ENCODE data around the gene GRB14. TPM values are rescaled to one million over a fixed set of nuclear protein-coding genes. Genes with fewer than 3 reads are reported as not detected.
A peak's percentile ranks its signal among the peaks of the same experiment; 100 is the strongest.

Gene GRB14
- total RNA-seq, 4 donors from 2014 or later: 2.1 to 14.9 (median 3.4) TPM

DNA sequence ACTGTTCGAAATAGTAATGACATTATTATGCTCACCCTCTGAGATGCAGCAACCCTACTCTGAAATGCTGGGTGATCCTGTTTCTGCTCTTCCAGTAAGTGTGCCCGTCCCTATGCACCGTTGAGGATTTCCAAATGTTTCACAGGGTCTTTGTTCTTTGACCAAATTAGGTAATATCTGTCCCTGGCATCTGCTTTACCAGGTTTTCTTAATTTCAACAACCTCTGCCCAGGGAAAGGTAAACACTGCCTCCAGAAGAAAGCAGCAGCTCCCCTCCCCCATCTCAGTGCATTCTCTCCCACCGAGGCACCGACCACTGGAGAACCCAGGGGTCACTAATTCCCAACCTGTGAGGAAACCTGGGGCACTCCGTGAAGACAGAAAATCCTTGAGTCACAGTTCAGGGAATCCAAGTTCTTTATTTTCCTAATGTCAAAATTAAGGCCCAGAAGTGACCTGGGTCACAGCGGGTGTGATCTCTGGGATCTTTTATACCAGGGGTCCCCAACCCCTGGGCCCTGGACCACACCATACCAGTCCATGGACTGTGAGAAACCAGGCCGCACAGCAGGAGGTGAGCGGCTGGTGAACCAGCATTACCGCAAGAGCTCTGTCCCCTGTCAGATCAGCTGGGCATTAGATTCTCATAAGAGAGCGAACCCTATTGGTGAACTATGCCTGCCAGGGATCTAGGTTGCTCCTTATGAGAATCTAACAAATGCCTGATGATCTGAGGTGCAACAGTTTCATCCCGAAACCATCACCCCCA is 1.2 kb upstream of the GRB14 start:
- intact Hi-C loops (cut with DNase I; ENCODE audit: low total_unique reads) (no loop called here), in situ Hi-C loops (cut with MboI; ENCODE audit: low sequenced_read_pairs in 4 of 4) (no loop called here)
- no peak overlapping the region for H3K4me3 ChIP-seq
- no peaks in the 10 kb centered on the region for H3K27me3 ChIP-seq
- no peaks in the 10 kb centered on the region for H3K9me3 ChIP-seq
- DNase-seq: no peak
- ATAC-seq: no peak
- no peak for TF ChIP-seq POLR2A (IDR thresholded peaks at IDR 0.05)
- TF ChIP-seq, protein P1, sequence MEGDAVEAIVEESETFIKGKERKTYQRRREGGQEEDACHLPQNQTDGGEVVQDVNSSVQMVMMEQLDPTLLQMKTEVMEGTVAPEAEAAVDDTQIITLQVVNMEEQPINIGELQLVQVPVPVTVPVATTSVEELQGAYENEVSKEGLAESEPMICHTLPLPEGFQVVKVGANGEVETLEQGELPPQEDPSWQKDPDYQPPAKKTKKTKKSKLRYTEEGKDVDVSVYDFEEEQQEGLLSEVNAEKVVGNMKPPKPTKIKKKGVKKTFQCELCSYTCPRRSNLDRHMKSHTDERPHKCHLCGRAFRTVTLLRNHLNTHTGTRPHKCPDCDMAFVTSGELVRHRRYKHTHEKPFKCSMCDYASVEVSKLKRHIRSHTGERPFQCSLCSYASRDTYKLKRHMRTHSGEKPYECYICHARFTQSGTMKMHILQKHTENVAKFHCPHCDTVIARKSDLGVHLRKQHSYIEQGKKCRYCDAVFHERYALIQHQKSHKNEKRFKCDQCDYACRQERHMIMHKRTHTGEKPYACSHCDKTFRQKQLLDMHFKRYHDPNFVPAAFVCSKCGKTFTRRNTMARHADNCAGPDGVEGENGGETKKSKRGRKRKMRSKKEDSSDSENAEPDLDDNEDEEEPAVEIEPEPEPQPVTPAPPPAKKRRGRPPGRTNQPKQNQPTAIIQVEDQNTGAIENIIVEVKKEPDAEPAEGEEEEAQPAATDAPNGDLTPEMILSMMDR (IDR thresholded peaks at IDR 0.05 in 4 of 5, conservative IDR thresholded peaks at IDR 0.05 in 1 of 5): no peak
- H3K4me1 ChIP-seq: peaks cover 0 to 6% of the 10 kb centered on the region in 2 donors
- H3K36me3 ChIP-seq: no peaks in the 10 kb centered on the region
- H3K27ac ChIP-seq: peak overlapping the region in 1 of 4 donors; percentile 11

DNA sequence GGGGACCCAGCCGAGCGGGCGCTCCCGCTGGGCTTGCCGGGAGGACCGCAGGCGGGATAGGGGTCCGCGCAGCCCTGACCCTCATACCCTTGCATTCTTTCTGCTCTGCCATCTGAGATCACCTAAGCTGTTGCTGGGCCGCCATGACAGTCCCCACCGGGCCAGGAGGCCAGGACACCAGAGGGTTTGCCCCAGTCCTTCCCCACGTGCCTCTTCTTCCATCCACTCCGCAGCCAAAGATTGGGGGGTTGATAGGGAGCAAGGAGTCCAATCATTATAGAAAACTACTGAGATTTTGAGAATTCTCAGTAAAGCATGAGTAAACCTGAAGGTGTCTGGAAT is 453 bp upstream of the GRB14 start:
- no peaks in the 10 kb centered on the region for H3K27me3 ChIP-seq
- H3K9me3 ChIP-seq: no peaks in the 10 kb centered on the region
- peak overlapping the region in 2 of 4 donors; percentile 26 to 84 for H3K27ac ChIP-seq
- in situ Hi-C loops (cut with MboI; ENCODE audit: low sequenced_read_pairs in 4 of 4) (no loop called here), intact Hi-C loops (cut with DNase I; ENCODE audit: low total_unique reads) (no loop called here)
- TF ChIP-seq POLR2A (IDR thresholded peaks at IDR 0.05): no peak
- TF ChIP-seq, protein P1 (IDR thresholded peaks at IDR 0.05 in 4 of 5, conservative IDR thresholded peaks at IDR 0.05 in 1 of 5): no peak
- no peaks in the 10 kb centered on the region for H3K36me3 ChIP-seq
- DNase-seq: no peak
- ATAC-seq: no peak
- H3K4me1 ChIP-seq: peaks cover 0 to 6% of the 10 kb centered on the region in 2 donors
- peak overlapping the region; percentile 19 to 70 (median 51) for H3K4me3 ChIP-seq

DNA sequence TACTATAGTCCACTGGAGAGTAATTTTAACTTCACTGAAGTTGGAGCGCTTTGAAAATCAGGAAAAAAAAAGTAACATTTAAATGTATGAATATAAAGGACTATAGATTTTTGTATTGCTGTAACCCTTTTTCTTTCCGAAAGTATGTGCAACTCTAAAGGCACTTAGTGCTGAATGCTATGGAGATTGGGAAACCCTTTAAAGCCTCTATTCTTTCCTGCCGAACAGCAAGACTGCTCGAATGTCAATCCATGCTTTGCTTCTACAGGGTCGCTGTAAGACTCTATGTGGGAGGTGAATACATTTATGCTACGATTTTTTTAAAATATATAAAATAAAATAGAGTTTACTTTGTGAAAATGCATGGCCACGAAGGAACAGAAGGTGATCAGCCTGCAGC is 825 bp downstream of the GRB14 start:
- TF ChIP-seq, protein P1 (IDR thresholded peaks at IDR 0.05 in 4 of 5, conservative IDR thresholded peaks at IDR 0.05 in 1 of 5): no peak
- TF ChIP-seq POLR2A (IDR thresholded peaks at IDR 0.05): no peak
- H3K27me3 ChIP-seq: no peaks in the 10 kb centered on the region
- ATAC-seq (peak; percentile 12 to 34), DNase-seq (no peak)
- H3K9me3 ChIP-seq: no peaks in the 10 kb centered on the region
- peaks cover 0 to 6% of the 10 kb centered on the region in 2 donors for H3K4me1 ChIP-seq
- in situ Hi-C loops (cut with MboI; ENCODE audit: low sequenced_read_pairs in 4 of 4): no loop called here
- peak overlapping the region in 1 of 4 donors; percentile 84 for H3K27ac ChIP-seq
- intact Hi-C loops (cut with DNase I; ENCODE audit: low total_unique reads): no loop called here
- H3K36me3 ChIP-seq: no peaks in the 10 kb centered on the region
- peak overlapping the region; percentile 44 to 81 (median 64) for H3K4me3 ChIP-seq

DNA sequence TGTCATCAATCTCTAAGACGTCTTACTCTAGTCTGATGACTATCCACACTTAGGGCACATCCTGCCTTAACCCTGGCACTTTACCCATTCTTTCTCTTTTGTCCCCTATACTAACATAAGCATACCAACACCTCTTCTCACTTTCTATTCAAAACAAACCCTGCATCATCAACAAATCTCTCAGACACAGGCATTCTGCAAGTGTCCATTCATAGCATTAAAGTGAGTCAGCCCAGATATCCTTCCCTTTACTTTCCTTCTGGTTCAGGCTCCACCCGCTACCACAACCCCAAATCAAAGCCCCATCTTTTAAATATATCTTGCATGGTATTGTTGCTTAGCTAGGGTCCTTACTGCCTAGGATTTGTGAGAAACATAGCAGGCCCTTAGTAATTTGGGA is 3.8 kb downstream of the GRB14 start:
- TF ChIP-seq, protein P1 (IDR thresholded peaks at IDR 0.05 in 4 of 5, conservative IDR thresholded peaks at IDR 0.05 in 1 of 5): no peak
- TF ChIP-seq POLR2A (IDR thresholded peaks at IDR 0.05): no peak
- Histone ChIP-seq H3K27me3 (no peaks in the 10 kb centered on the region), H3K36me3 (no peaks in the 10 kb centered on the region), H3K9me3 (no peaks in the 10 kb centered on the region), H3K4me3 (no peak overlapping the region), H3K27ac (no peak overlapping the region), H3K4me1 (peaks cover 0 to 6% of the 10 kb centered on the region in 2 donors)
- ATAC-seq (no peak), DNase-seq (no peak)
- intact Hi-C loops (cut with DNase I; ENCODE audit: low total_unique reads) (no loop called here), in situ Hi-C loops (cut with MboI; ENCODE audit: low sequenced_read_pairs in 4 of 4) (no loop called here)
